Lower leg skin (tissue), 4 donors: ENCODE measurements around the gene TNFRSF6B. TPM values are rescaled to one million over a fixed set of nuclear protein-coding genes. Genes with fewer than 3 reads are reported as not detected.

ENCODE experiments used
- DNase-seq, 2 donors: peaks; one replicate each; pipeline ENCODE4 v3.0.0-alpha.2; 2019; ENCODE audit warnings: low spot score in 2 of 2
- H3K4me3 ChIP-seq: fragments of 200-600 bp; sonication (generic); 2 replicates; pipeline ENCODE4 v1.5.1; 2017; ENCODE audit warnings: mild to moderate bottlenecking, low read depth; ENCODE audit not compliant: poor library complexity, severe bottlenecking
- POLR2A ChIP-seq, 2 donors: fragments of 450-650 bp; IDR thresholded peaks; one replicate each; pipeline ENCODE4 v1.6.1; 2016 to 2017; ENCODE audit warnings: antibody characterized with exemption in 2 of 2, mild to moderate bottlenecking in 1 of 2, moderate library complexity in 1 of 2
- WGBS, 2 donors: methylation state at CpG; one replicate each; pipeline ENCODE4 v1.1.5; 2018; 5-methylcytosine and 5-hydroxymethylcytosine counted together
- intact Hi-C: fragments of 100-400 bp; cut with DNase I; formaldehyde crosslinking; loops from one replicate; pipeline ENCODE4 v1.15.0; 2023; ENCODE audit warnings: low total_unique reads
- total RNA-seq, 4 donors: library from RNA; depleted of rRNA; stranded (reverse); fragments of >200 nt; gene quantifications; one replicate each; pipeline ENCODE4 v1.1.0, GENCODE V29; 2016
- TF ChIP-seq, protein P1 (sequence below), 3 donors: fragments of 450-650 bp; IDR thresholded peaks; one replicate each; pipeline ENCODE4 v1.5.1; 2016; ENCODE audit warnings: antibody characterized with exemption in 3 of 3, mild to moderate bottlenecking in 3 of 3, moderate library complexity in 2 of 3

The TNFRSF6B gene
- total RNA-seq, 4 donors from 2014 or later, result 3.0 to 49.5 (median 12.1) TPM

DNA sequence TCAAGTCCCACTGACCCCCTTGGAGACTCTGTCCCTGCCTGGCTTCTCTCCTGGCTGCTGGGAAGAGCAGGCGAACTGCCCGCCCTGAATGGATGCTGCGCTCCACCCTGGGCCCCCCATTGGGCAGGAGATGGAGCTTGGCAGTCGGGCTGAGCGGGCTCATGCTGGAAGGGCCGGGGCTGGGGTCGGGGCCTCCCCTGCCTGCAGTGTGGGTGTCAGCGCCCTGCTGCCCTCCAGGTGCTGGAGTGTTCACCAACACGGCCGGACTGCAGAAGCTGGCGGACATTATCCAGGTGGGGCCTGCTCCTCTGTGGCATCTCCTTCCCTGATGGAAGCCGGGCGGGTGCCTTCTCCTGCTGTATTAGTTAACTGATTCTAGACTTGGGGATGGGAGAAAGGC lies 16.0 kb upstream of the TNFRSF6B start:
- intact Hi-C loops, result no loop called here

DNA sequence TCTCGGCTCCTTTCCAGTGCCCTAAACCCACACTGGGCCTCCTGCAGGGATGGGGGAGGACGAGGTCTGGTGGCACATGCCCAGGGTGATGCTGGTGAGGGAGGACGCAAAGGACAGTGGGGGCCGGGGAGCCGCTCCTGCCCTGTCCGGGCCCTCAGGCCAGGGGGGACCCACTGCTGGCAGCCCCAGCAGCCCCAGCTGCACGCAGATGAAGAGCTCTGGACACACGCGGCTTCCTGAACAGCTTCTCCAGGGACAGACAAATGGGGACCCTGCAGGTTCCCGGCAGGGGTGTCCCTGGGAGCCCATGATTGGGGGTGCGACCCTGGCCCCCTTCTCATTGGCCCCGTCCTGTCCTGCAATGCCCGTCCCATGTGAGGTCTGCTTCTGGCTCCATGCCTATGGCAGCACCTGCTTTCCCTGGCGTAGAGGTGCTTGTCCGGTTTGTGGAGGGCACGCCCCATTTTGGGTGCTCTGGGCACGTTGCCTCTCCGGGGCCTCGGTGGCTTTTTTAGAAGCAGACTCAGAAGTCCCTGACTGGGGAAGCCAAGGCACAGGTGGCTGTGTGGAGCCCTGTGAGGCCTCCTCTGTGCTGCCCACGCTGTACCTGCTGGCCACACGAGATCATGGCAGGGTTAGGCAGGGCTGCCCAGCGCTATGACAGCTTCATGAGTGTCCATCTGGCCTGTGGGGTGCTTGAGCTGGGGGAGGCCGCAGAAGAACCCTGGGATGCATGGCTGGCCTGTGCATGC lies 15.4 kb upstream of the TNFRSF6B start:
- intact Hi-C loops, result no loop called here
- TF ChIP-seq, protein P1, sequence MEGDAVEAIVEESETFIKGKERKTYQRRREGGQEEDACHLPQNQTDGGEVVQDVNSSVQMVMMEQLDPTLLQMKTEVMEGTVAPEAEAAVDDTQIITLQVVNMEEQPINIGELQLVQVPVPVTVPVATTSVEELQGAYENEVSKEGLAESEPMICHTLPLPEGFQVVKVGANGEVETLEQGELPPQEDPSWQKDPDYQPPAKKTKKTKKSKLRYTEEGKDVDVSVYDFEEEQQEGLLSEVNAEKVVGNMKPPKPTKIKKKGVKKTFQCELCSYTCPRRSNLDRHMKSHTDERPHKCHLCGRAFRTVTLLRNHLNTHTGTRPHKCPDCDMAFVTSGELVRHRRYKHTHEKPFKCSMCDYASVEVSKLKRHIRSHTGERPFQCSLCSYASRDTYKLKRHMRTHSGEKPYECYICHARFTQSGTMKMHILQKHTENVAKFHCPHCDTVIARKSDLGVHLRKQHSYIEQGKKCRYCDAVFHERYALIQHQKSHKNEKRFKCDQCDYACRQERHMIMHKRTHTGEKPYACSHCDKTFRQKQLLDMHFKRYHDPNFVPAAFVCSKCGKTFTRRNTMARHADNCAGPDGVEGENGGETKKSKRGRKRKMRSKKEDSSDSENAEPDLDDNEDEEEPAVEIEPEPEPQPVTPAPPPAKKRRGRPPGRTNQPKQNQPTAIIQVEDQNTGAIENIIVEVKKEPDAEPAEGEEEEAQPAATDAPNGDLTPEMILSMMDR (IDR thresholded peaks at IDR 0.05), result no peak
- TF ChIP-seq POLR2A (IDR thresholded peaks at IDR 0.05), result no peak
- DNase-seq, result no peak

More for the DNA sequence above, 16.0 kb upstream of the TNFRSF6B start:
- TF ChIP-seq, protein P1 (IDR thresholded peaks at IDR 0.05), result no peak
- TF ChIP-seq POLR2A (IDR thresholded peaks at IDR 0.05), result no peak
- H3K4me3 ChIP-seq, result no peak overlapping the region
- DNase-seq, result no peak
- 88 to 93% methylated on average over 6 to 11 of the region's 13 CpGs for WGBS, 2 donors

DNA sequence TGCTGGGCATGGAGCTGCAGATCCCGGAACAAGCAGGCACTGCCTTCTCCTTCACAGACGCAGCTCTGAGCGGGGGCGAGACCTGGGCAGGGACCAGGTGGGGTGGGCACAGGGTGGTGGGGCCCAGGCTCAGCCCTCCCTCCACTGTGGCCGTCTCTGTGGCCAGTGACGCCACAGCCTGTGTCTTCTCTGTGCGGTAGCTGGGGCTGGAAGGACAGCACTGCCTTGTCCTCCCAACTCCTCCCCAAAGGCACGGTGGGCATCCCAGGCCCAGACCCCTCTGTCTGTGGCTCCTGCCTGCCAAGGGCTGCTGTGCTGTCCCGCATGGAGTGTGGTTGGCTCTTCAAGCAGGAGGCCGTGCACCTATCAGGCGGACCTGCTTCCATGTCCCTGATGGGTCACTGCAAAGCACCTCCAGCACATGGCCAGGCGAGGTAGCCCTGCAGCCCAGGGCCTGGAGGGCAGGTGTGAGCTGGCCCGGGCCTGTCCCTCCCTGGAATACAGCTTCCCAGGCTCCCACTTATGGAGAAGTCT lies 14.8 kb upstream of the TNFRSF6B start:
- TF ChIP-seq, protein P1 (IDR thresholded peaks at IDR 0.05), result no peak
- TF ChIP-seq POLR2A (IDR thresholded peaks at IDR 0.05), result no peak
- no peak overlapping the region for H3K4me3 ChIP-seq
- no peak for DNase-seq
- intact Hi-C loops, result no loop called here
- WGBS, 2 donors, result 84 to 90% methylated on average over 5 to 11 of the region's 13 CpGs

More for the DNA sequence above, 15.4 kb upstream of the TNFRSF6B start:
- no peak overlapping the region for H3K4me3 ChIP-seq
- 88 to 91% methylated on average over 19 to 23 of the region's 23 CpGs for WGBS, 2 donors

DNA sequence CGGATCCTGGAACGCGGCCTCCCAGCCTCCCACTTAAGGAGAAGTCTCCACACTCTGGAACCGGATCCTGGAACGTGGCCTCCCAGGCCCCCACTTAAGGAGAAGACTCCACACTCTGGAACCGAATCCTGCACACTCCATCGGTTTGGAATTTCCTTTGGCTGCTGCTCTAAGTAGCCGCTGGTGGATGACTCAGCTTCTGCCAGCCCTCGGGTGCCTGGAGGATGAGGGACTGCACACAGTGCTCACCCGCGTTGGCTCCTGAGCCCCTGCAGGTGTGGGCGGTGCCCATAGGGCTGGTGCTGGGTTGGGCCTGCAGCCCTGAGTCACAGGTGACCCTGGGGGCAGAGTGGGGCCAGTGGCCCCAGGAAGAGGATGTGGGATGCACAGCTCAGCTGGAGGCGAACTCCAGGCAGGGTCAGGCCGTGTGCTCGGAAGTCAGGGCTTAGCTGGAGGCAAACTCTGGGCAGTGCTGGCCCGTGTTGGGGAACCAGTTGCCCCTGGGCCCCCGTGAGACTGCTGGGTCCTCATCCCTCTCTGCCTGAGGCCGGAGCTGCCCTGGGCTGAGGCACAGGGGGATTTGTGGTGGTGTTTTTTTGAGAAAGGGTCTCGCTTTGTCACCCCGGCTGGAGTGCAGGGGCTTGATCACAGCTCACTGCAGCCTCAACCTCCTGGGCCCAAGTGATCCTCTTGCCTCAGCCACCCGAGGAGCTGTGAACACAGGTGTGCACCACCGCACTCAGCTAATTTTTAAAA lies 13.9 kb upstream of the TNFRSF6B start:
- intact Hi-C loops, result no loop called here
- no peak for DNase-seq
- H3K4me3 ChIP-seq, result no peak overlapping the region
- TF ChIP-seq POLR2A (IDR thresholded peaks at IDR 0.05), result no peak
- TF ChIP-seq, protein P1 (IDR thresholded peaks at IDR 0.05), result no peak
- 35 to 37% methylated on average over 18 to 21 of the region's 22 CpGs for WGBS, 2 donors

DNA sequence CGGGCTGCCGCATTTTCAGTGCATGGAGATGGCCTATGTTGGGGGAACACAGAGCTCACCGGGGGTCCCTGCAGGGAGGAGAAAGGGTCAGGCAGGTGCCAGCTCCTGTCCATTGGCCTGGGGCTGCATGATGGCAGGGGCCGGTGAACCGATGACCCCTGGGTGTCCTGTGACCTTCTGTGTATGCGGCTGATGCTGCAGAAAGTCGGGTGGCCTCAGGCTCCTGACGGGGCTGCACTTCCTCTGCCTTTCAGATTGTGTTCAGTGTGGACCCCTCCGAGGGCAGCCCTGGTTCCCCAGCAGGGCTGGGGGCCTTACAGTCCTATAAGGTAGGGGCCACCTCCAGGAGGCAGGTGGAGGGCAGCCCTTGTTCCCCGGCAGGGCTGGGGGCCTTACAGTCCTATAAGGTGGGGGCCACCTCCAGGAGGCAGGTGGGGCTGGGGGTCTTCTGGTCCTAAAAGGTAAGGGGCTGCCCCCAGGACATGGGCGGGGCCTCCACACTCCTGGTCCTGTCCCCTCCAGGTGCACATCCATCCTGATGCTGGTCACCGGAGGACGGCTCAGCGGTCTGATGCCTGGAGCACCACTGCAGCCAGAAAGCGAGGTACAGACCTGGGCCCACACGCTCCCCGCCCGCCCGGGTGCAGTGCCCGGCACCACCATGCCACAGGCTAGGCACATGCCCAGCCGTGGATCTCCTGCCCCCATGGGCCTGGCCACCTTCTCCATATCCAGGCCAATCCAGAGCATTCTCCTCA lies 11.0 kb upstream of the TNFRSF6B start:
- 87 to 92% methylated on average over 17 to 18 of the region's 21 CpGs for WGBS, 2 donors
- DNase-seq, result no peak
- intact Hi-C loops, result no loop called here
- H3K4me3 ChIP-seq, result no peak overlapping the region
- no peak for TF ChIP-seq POLR2A (IDR thresholded peaks at IDR 0.05)
- TF ChIP-seq, protein P1 (IDR thresholded peaks at IDR 0.05), result no peak
